DOHH2 (cell line): ENCODE results near the gene USP34.
"Not testable (repeated sequence)": the region's sequence is repeated elsewhere in the genome, so short reads cannot be mapped to it uniquely, and the experiment has no call there.

Source experiments
- H3F3A ChIP-seq: fragments of 200-600 bp; sonication (generic), shearing (Covaris generic); 2 replicates; pipeline ENCODE4 v1.6.0; 2016; ENCODE audit warnings: antibody characterized with exemption, mild to moderate bottlenecking; ENCODE audit not compliant: control insufficient read depth, insufficient read depth
- H3K27ac ChIP-seq: fragments of 200-600 bp; sonication (generic); 2 replicates; pipeline ENCODE4 v1.5.1; 2014; ENCODE audit warnings: low read depth, mild to moderate bottlenecking, low read length, moderate library complexity
- H3K27me3 ChIP-seq: fragments of 200-600 bp; sonication (generic); 2 replicates; pipeline ENCODE4 v1.6.1; 2014; ENCODE audit warnings: mild to moderate bottlenecking, low read length, mixed read lengths; ENCODE audit not compliant: control insufficient read depth
- H3K36me3 ChIP-seq: fragments of 200-600 bp; sonication (generic); 2 replicates; pipeline ENCODE4 v1.6.1; 2014; ENCODE audit warnings: mild to moderate bottlenecking, low read length, moderate library complexity, mixed read lengths; ENCODE audit not compliant: control insufficient read depth
- H3K4me1 ChIP-seq: fragments of 200-600 bp; sonication (generic); 2 replicates; pipeline ENCODE4 v1.6.1; 2014; ENCODE audit warnings: mild to moderate bottlenecking, low read length, mixed read lengths; ENCODE audit not compliant: control insufficient read depth
- H3K4me2 ChIP-seq: fragments of 200-600 bp; sonication (generic); 2 replicates; pipeline ENCODE4 v1.6.0; 2014; ENCODE audit warnings: mild to moderate bottlenecking, low read length, moderate library complexity
- H3K4me3 ChIP-seq: fragments of 200-600 bp; sonication (generic); 2 replicates; pipeline ENCODE4 v1.5.1; 2014; ENCODE audit warnings: mild to moderate bottlenecking, low read length, mixed read lengths
- H3K79me2 ChIP-seq: fragments of 200-600 bp; sonication (generic); 2 replicates; pipeline ENCODE4 v1.6.1; 2014; ENCODE audit warnings: mild to moderate bottlenecking, low read length, mixed read lengths; ENCODE audit not compliant: control insufficient read depth
- H3K9me2 ChIP-seq: fragments of 200-600 bp; sonication (generic); replicated peaks from 2 replicates; pipeline ENCODE4 v1.6.1; 2014; ENCODE audit warnings: mild to moderate bottlenecking, low read length, mixed read lengths; ENCODE audit not compliant: control insufficient read depth
- H3K9me3 ChIP-seq: fragments of 200-600 bp; sonication (generic); 2 replicates; pipeline ENCODE4 v1.6.1; 2014; ENCODE audit warnings: antibody characterized with exemption, low read length, mixed read lengths; ENCODE audit not compliant: control insufficient read depth, insufficient read depth
- H4K20me1 ChIP-seq: fragments of 200-600 bp; sonication (generic); 2 replicates; pipeline ENCODE4 v1.6.0; 2014; ENCODE audit warnings: low read depth, mild to moderate bottlenecking, antibody characterized with exemption, low read length, moderate library complexity; ENCODE audit not compliant: control insufficient read depth, insufficient read depth
- EZH2phosphoT487 ChIP-seq: fragments of 200-600 bp; sonication (generic); IDR thresholded peaks from 2 replicates; pipeline ENCODE4 v1.6.1; 2017; ENCODE audit warnings: borderline replicate concordance, mild to moderate bottlenecking, antibody characterized with exemption, low read length, moderate library complexity, mixed read lengths
- TF ChIP-seq, protein P1 (sequence below): fragments of 200-600 bp; sonication (generic); IDR thresholded peaks from one replicate; pipeline ENCODE4 v1.5.1; 2014; ENCODE audit warnings: antibody characterized with exemption, mild to moderate bottlenecking, low read depth, low read length; ENCODE audit not compliant: poor library complexity, severe bottlenecking

Gene USP34

GRCh38 chr2:61214171-61214570, 256.7 kb downstream of the USP34 start:
- no peaks in the 10 kb centered on the region for H4K20me1 ChIP-seq
- 0 out of 2 replicates have a peak, but pooled peaks cover 2% of the 10 kb centered on the region for H3F3A ChIP-seq
- no peaks in the 10 kb centered on the region for H3K9me2 ChIP-seq
- no peaks in the 10 kb centered on the region for H3K4me1 ChIP-seq
- no peak overlapping the region for H3K4me3 ChIP-seq
- no peak for TF ChIP-seq EZH2phosphoT487
- H3K79me2 ChIP-seq: no peaks in the 10 kb centered on the region
- peaks cover 73% of the 10 kb centered on the region for H3K36me3 ChIP-seq
- H3K4me2 ChIP-seq: no peak overlapping the region
- no peaks in the 10 kb centered on the region for H3K9me3 ChIP-seq
- no peaks in the 10 kb centered on the region for H3K27me3 ChIP-seq
- H3K27ac ChIP-seq: no peak overlapping the region

- H3K36me3 ChIP-seq: peaks cover 89% of the 10 kb centered on the region
- no peaks in the 10 kb centered on the region for H4K20me1 ChIP-seq
- TF ChIP-seq, protein P1, sequence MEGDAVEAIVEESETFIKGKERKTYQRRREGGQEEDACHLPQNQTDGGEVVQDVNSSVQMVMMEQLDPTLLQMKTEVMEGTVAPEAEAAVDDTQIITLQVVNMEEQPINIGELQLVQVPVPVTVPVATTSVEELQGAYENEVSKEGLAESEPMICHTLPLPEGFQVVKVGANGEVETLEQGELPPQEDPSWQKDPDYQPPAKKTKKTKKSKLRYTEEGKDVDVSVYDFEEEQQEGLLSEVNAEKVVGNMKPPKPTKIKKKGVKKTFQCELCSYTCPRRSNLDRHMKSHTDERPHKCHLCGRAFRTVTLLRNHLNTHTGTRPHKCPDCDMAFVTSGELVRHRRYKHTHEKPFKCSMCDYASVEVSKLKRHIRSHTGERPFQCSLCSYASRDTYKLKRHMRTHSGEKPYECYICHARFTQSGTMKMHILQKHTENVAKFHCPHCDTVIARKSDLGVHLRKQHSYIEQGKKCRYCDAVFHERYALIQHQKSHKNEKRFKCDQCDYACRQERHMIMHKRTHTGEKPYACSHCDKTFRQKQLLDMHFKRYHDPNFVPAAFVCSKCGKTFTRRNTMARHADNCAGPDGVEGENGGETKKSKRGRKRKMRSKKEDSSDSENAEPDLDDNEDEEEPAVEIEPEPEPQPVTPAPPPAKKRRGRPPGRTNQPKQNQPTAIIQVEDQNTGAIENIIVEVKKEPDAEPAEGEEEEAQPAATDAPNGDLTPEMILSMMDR: no peak
- TF ChIP-seq EZH2phosphoT487: no peak
- H3K4me3 ChIP-seq: no peak overlapping the region
- H3K9me3 ChIP-seq: no peaks in the 10 kb centered on the region
- no peaks in the 10 kb centered on the region for H3K79me2 ChIP-seq
- H3K4me2 ChIP-seq: no peak overlapping the region
- peaks cover 5% of the 10 kb centered on the region; the same call in 1 of the 2 replicates for H3F3A ChIP-seq
- H3K27me3 ChIP-seq: no peaks in the 10 kb centered on the region
- no peaks in the 10 kb centered on the region for H3K4me1 ChIP-seq
- H3K27ac ChIP-seq: no peak overlapping the region
- no peaks in the 10 kb centered on the region for H3K9me2 ChIP-seq
Observed at GRCh38 chr2:61210332-61210981, 260.4 kb downstream of the USP34 start.

- no peaks in the 10 kb centered on the region for H4K20me1 ChIP-seq
- H3K27me3 ChIP-seq: no peaks in the 10 kb centered on the region
- H3K36me3 ChIP-seq: peaks cover 92% of the 10 kb centered on the region
- TF ChIP-seq, protein P1: no peak
- TF ChIP-seq EZH2phosphoT487: no peak
- H3K79me2 ChIP-seq: no peaks in the 10 kb centered on the region
- no peak overlapping the region for H3K27ac ChIP-seq
- H3K9me3 ChIP-seq: no peaks in the 10 kb centered on the region
- no peak overlapping the region for H3K4me3 ChIP-seq
- H3F3A ChIP-seq: peaks cover 17% of the 10 kb centered on the region; the same call in 1 of the 2 replicates
- H3K9me2 ChIP-seq: no peaks in the 10 kb centered on the region
- no peaks in the 10 kb centered on the region for H3K4me1 ChIP-seq
- H3K4me2 ChIP-seq: no peak overlapping the region
Observed at GRCh38 chr2:61205132-61205531, 265.8 kb downstream of the USP34 start.

GRCh38 chr2:61196671-61197070, 274.2 kb downstream of the USP34 start:
- Histone ChIP-seq H4K20me1 (no peaks in the 10 kb centered on the region), H3F3A (peaks cover 15% of the 10 kb centered on the region), H3K27ac (no peak overlapping the region), H3K4me2 (no peak overlapping the region), H3K9me2 (no peaks in the 10 kb centered on the region), H3K36me3 (peaks cover 43% of the 10 kb centered on the region), H3K9me3 (no peaks in the 10 kb centered on the region), H3K4me1 (no peaks in the 10 kb centered on the region), H3K4me3 (no peak overlapping the region), H3K27me3 (no peaks in the 10 kb centered on the region), H3K79me2 (no peaks in the 10 kb centered on the region)
- TF ChIP-seq EZH2phosphoT487: no peak
- TF ChIP-seq, protein P1: no peak

- not testable (repeated sequence) for H3K9me3 ChIP-seq, H3K27me3 ChIP-seq, H3K4me2 ChIP-seq, H3K9me2 ChIP-seq, H4K20me1 ChIP-seq, H3K4me1 ChIP-seq, H3K4me3 ChIP-seq, H3K79me2 ChIP-seq, H3K27ac ChIP-seq
- Histone ChIP-seq H3K36me3 (peaks cover 43% of the 10 kb centered on the region), H3F3A (peaks cover 17% of the 10 kb centered on the region)
Observed at GRCh38 chr2:61194646-61195045, 276.2 kb downstream of the USP34 start.
